HG02588 (cell line): ENCODE measurements around the gene RHOBTB1.

Experiments
- ATAC-seq: cut with Tn5 transposase; IDR thresholded peaks from one replicate; pipeline ENCODE4 v1.9.1; 2021; ENCODE audit warnings: mild to moderate bottlenecking, moderate library complexity; ENCODE audit not compliant: unreplicated experiment

RHOBTB1 gene

DNA sequence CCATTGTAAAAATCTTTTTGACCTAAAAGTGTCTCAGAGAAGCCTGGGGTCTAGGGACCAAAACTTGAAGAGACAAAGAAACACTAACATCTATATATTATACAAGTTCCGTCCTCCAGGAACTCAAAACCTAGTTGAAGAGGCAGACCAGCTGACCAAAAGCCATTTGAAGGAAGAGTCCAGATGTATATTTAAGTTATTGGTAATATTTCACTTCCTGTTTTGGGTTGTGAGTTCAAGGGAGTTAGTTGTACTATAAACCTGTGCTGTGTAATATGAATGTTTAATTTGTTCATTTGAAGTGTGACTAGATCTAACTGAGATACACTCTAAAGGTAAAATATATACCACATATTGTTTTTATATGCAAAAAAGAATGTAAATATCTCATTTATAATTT lies 120.7 kb downstream of the RHOBTB1 start:
- ATAC-seq = no peak

DNA sequence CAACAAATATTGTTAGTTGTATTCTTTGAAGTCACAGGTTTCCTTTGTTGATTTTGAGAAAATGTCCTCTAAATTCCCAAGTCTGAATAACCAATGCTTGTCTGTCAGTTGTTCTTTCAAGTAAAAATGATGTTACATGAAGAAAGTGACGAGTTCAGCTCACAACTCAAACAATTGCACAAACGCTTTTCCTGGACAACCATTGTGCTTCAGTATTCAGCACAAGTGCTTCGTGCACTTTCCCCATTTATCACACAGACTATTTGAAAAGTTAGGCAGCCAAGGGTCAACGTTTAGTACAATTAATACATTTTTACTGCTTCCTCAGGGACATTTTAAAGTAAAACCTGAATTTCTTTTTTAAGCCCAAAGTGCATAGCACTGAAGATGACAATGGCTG lies 121.2 kb downstream of the RHOBTB1 start:
- no peak for ATAC-seq

DNA sequence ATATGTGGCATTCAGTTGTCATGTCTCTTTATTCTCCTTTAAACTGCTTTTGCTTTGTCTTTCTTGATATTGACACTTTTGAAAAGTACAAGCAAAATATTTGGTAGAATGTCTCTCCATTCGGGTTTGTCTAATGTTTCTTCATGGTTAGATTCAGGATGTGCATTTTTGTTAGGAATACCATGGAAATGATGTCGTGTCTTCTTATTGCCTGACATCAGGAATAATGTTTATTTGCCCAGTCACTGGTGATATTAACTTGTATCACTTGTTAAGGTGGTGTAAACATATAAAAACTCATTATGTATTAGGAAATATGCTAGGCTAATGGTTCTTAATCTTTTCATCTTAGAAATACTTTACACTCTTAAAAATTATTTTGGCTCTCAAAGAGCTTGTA lies 122.3 kb downstream of the RHOBTB1 start:
- ATAC-seq = no peak

DNA sequence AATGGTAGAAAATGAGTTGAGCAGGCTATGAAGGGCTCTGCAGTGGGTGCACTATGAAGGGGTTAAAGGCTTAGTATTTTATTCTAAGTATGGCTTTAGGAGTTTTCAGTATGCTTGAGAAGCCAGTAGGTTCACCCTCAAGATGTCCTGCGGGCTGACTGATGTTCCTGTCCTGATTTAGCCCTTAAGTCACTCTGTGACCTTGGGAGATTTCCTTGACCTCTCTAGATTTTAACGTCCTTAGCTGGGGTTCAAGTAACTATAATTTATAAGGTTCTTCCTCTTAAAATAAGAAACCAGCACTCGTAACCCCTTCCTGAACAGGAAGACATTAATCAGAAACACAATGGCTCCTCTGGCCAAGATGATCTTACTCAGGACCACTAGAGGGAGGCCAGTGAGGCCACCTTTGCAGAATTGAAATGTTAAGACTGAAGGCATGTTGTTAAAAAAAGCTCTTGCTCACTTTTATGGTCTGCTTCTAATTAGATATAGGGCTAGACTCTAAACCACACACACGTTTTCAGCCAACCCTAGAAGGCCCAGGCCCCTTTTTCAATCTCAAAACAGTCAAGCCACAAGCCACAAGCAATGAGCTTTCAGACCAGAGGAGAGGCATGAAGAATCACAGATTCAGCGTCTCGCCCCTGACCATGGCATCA lies 123.8 kb downstream of the RHOBTB1 start:
- peak; percentile 53 for ATAC-seq
